ENCODE results near the gene ROM1.

ROM1 gene

DNA sequence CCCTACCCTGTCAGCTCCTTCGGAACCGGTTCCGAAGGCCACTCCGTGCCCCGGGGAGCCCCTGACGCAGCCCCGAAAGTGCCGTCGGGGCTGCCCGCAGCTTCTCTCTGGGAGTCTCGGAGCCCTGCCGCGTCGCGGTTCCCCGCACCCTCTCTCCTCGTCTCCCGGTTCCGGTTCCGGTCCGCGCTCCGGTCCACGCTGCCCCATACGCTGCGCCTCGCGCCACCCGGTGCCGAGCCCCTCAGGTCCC, 12.0 kb upstream of the ROM1 start:
- no peak for TF ChIP-seq EZH2phosphoT487 (IDR thresholded peaks at IDR 0.05; ENCODE audit: low read depth)
- TF ChIP-seq, protein P1, sequence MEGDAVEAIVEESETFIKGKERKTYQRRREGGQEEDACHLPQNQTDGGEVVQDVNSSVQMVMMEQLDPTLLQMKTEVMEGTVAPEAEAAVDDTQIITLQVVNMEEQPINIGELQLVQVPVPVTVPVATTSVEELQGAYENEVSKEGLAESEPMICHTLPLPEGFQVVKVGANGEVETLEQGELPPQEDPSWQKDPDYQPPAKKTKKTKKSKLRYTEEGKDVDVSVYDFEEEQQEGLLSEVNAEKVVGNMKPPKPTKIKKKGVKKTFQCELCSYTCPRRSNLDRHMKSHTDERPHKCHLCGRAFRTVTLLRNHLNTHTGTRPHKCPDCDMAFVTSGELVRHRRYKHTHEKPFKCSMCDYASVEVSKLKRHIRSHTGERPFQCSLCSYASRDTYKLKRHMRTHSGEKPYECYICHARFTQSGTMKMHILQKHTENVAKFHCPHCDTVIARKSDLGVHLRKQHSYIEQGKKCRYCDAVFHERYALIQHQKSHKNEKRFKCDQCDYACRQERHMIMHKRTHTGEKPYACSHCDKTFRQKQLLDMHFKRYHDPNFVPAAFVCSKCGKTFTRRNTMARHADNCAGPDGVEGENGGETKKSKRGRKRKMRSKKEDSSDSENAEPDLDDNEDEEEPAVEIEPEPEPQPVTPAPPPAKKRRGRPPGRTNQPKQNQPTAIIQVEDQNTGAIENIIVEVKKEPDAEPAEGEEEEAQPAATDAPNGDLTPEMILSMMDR (IDR thresholded peaks at IDR 0.05; ENCODE audit: low read depth, low read length) = no peak
- Histone ChIP-seq H3K27ac (ENCODE audit: low read length) (peak overlapping the region; percentile 82), H3K4me1 (ENCODE audit: low read length) (peaks cover 25% of the 10 kb centered on the region), H3K36me3 (replicated peaks; ENCODE audit: low read depth, low read length) (peaks cover 50% of the 10 kb centered on the region), H3K9ac (ENCODE audit: low read length) (peak overlapping the region; percentile 97), H2AFZ (ENCODE audit: low read depth, low read length) (0 out of 2 replicates have a peak overlapping the region, but pooled peaks have one; percentile 20), H3K4me3 (ENCODE audit: low read length) (peak overlapping the region; percentile 87), H4K20me1 (ENCODE audit: insufficient read depth, low read length) (no peaks in the 10 kb centered on the region), H3K9me3 (ENCODE audit: insufficient read depth, low read length) (no peaks in the 10 kb centered on the region), H3K79me2 (ENCODE audit: low read length) (peaks cover 43% of the 10 kb centered on the region), H3K27me3 (ENCODE audit: low read depth, low read length) (no peaks in the 10 kb centered on the region), H3K4me2 (ENCODE audit: low read length) (peak overlapping the region; percentile 88)

GRCh38 chr11:62601372-62602140, 11.5 kb upstream of the ROM1 start, which contains the start of gene MTA2:
Gene MTA2, minus strand, starts transcription at chr11:62601865. Its CDS starts 415 bp downstream, at chr11:62601450.
- Histone ChIP-seq H3K4me3 (ENCODE audit: low read length) (peak within 1 kb of the TSS; percentile 87), H3K4me1 (ENCODE audit: low read length) (peaks cover 25% of the 10 kb centered on the region), H3K9ac (ENCODE audit: low read length) (peak within 1 kb of the TSS; percentile 97), H3K27me3 (ENCODE audit: low read depth, low read length) (no peaks in the 10 kb centered on the region), H2AFZ (ENCODE audit: low read depth, low read length) (0 out of 2 replicates have a peak within 1 kb of the TSS, but pooled peaks have one; percentile 20), H3K4me2 (ENCODE audit: low read length) (peak within 1 kb of the TSS; percentile 88), H3K79me2 (ENCODE audit: low read length) (peaks cover 43% of the 10 kb centered on the region), H3K9me3 (ENCODE audit: insufficient read depth, low read length) (no peaks in the 10 kb centered on the region), H3K27ac (ENCODE audit: low read length) (peak within 1 kb of the TSS; percentile 82), H4K20me1 (ENCODE audit: insufficient read depth, low read length) (no peaks in the 10 kb centered on the region), H3K36me3 (replicated peaks; ENCODE audit: low read depth, low read length) (peaks cover 45% of the 10 kb centered on the region)
- TF ChIP-seq, protein P1 (IDR thresholded peaks at IDR 0.05; ENCODE audit: low read depth, low read length) = no peak
- no peak for TF ChIP-seq EZH2phosphoT487 (IDR thresholded peaks at IDR 0.05; ENCODE audit: low read depth)

DNA sequence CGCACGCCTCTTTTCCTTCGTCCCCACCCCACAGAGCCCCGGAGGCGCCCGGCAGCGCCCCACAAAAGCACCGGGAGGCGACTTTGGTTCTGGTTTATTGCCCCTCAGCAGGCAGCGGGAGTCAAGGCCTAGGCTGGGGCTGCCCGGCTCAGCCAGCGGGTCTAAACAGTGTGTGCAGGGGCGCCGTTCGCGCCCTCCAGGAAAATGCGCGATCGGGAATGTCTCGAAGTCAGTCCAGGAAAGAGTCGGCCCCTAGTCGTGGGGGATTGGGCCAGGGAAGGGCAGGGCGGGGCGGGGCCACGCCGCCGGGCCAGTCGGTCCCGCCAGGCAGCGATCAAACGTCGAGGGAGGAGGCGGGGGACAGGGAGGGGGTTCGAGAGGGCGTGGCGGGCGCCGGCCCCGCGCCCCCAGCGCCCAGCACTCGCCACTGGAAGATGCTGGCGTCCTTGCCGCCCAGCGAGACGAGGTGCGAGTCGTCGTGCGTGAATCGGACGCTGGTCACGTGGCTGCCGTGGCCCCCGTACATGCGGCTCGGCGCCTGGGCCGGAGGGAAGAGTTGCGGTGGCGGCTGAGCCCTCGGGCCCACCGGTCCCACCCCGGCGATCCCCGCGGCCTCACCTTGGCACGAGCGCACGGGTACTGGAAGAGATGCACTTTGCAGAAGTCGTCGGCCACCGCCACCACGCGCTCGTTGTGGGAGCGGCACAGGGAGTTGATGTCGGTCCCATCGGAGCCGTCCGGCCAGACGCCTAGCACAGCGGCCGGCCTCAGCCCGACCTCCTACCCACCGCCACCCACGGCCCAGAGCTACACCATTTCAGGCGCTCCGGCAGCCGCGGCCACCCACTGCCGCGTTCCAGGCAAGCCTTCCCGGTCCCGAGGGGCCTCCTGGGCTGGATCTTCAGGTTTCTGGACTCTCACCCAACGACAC, 10.7 kb upstream of the ROM1 start:
- H4K20me1 ChIP-seq (ENCODE audit: insufficient read depth, low read length) = no peaks in the 10 kb centered on the region
- H3K4me1 ChIP-seq (ENCODE audit: low read length) = peaks cover 25% of the 10 kb centered on the region
- H3K4me3 ChIP-seq (ENCODE audit: low read length) = peak overlapping the region; percentile 30; the same call in 1 of the 2 replicates
- H3K27me3 ChIP-seq (ENCODE audit: low read depth, low read length) = no peaks in the 10 kb centered on the region
- H3K9ac ChIP-seq (ENCODE audit: low read length) = no peak overlapping the region
- no peak overlapping the region for H2AFZ ChIP-seq (ENCODE audit: low read depth, low read length)
- H3K4me2 ChIP-seq (ENCODE audit: low read length) = peak overlapping the region; percentile 53
- H3K79me2 ChIP-seq (ENCODE audit: low read length) = peaks cover 42% of the 10 kb centered on the region
- TF ChIP-seq, protein P1 (IDR thresholded peaks at IDR 0.05; ENCODE audit: low read depth, low read length) = no peak
- TF ChIP-seq EZH2phosphoT487 (IDR thresholded peaks at IDR 0.05; ENCODE audit: low read depth) = no peak
- peaks cover 40% of the 10 kb centered on the region for H3K36me3 ChIP-seq (replicated peaks; ENCODE audit: low read depth, low read length)
- H3K27ac ChIP-seq (ENCODE audit: low read length) = no peak overlapping the region
- H3K9me3 ChIP-seq (ENCODE audit: insufficient read depth, low read length) = no peaks in the 10 kb centered on the region

- Histone ChIP-seq H3K36me3 (replicated peaks; ENCODE audit: low read depth, low read length) (peaks cover 38% of the 10 kb centered on the region), H4K20me1 (ENCODE audit: insufficient read depth, low read length) (no peaks in the 10 kb centered on the region), H2AFZ (ENCODE audit: low read depth, low read length) (no peak overlapping the region), H3K4me2 (ENCODE audit: low read length) (no peak overlapping the region), H3K27me3 (ENCODE audit: low read depth, low read length) (no peaks in the 10 kb centered on the region), H3K27ac (ENCODE audit: low read length) (no peak overlapping the region), H3K9ac (ENCODE audit: low read length) (no peak overlapping the region), H3K9me3 (ENCODE audit: insufficient read depth, low read length) (no peaks in the 10 kb centered on the region), H3K79me2 (ENCODE audit: low read length) (peaks cover 36% of the 10 kb centered on the region), H3K4me1 (ENCODE audit: low read length) (peaks cover 25% of the 10 kb centered on the region), H3K4me3 (ENCODE audit: low read length) (no peak overlapping the region)
- TF ChIP-seq EZH2phosphoT487 (IDR thresholded peaks at IDR 0.05; ENCODE audit: low read depth) = no peak
- TF ChIP-seq, protein P1 (IDR thresholded peaks at IDR 0.05; ENCODE audit: low read depth, low read length) = no peak
Observed at GRCh38 chr11:62603072-62603408, 10.0 kb upstream of the ROM1 start.

Measured in OCI-LY3 (cell line).